CD4-positive, alpha-beta T cell (primary cell): ENCODE measurements around the gene ZG16. TPM values are rescaled to one million over a fixed set of nuclear protein-coding genes. Genes with fewer than 3 reads are reported as not detected.
"Not testable (repeated sequence)": the region's sequence is repeated elsewhere in the genome, so short reads cannot be mapped to it uniquely, and the experiment has no call there.

Experiments used
- ATAC-seq: fragments of 200-7000 bp; cut with Tn5 transposase; one replicate; pipeline ENCODE4 v1.10.0; 2022; ENCODE audit warnings: mild to moderate bottlenecking; ENCODE audit not compliant: poor library complexity
- CTCF ChIA-PET: fragments of 350-600 bp; sonication (Branson Sonifier 250); formaldehyde crosslinking; loops from one replicate; lab custom pipeline; 2021; ENCODE audit warnings: antibody characterized with exemption, inconsistent platforms; lab: Charles Lee
- POLR2A ChIA-PET: fragments of 350-600 bp; sonication (Branson Sonifier 250); formaldehyde crosslinking; loops from one replicate; lab custom pipeline; 2021; ENCODE audit warnings: antibody characterized with exemption, inconsistent platforms; lab: Charles Lee
- DNase-seq, 14 experiments: peaks; one replicate each; pipeline ENCODE4 v3.0.0-alpha.2; 2013 to 2020; ENCODE audit warnings: mixed read lengths in 2 of 14
- H3K27ac ChIP-seq, 2 donors: one replicate each; pipeline versions ENCODE4 v1.5.1 to v1.7.0; 2013; ENCODE audit warnings: low read length in 2 of 2, low read depth in 1 of 2, mild to moderate bottlenecking in 1 of 2
- H3K27me3 ChIP-seq, 2 experiments: 1 replicate in 1 of 2; 2 replicates in 1 of 2; pipeline versions ENCODE4 v1.6.1 to v1.7.0; 2013; ENCODE audit warnings: low read length in 2 of 2, control low read depth in 1 of 2, mild to moderate bottlenecking in 1 of 2, moderate library complexity in 1 of 2; ENCODE audit not compliant: insufficient read depth in 2 of 2, control insufficient read depth in 1 of 2
- H3K36me3 ChIP-seq: one replicate; pipeline ENCODE4 v1.6.1; 2013; ENCODE audit warnings: low read length, control low read depth; ENCODE audit not compliant: insufficient read depth
- H3K4me1 ChIP-seq: one replicate; pipeline ENCODE4 v1.6.1; 2013; ENCODE audit warnings: low read length, control low read depth; ENCODE audit not compliant: insufficient read depth
- H3K4me3 ChIP-seq: one replicate; pipeline ENCODE4 v1.5.1; 2013; ENCODE audit warnings: mild to moderate bottlenecking, low read length, moderate library complexity
- H3K9me3 ChIP-seq, 2 experiments: 1 replicate in 1 of 2; 2 replicates in 1 of 2; pipeline versions ENCODE4 v1.6.1 to v1.7.0; 2013; ENCODE audit warnings: low read length in 2 of 2, mild to moderate bottlenecking in 2 of 2, control low read depth in 1 of 2, moderate library complexity in 1 of 2; ENCODE audit not compliant: control insufficient read depth in 1 of 2, insufficient read depth in 1 of 2
- H3K27ac Mint-ChIP-seq: one replicate; pipeline ENCODE4 v1.8.0; 2020; ENCODE audit warnings: mixed read lengths
- H3K27me3 Mint-ChIP-seq: one replicate; pipeline ENCODE4 v1.8.0; 2021; ENCODE audit warnings: mixed read lengths
- H3K36me3 Mint-ChIP-seq: one replicate; pipeline ENCODE4 v1.8.0; 2021; ENCODE audit warnings: low read depth, mixed read lengths
- H3K4me1 Mint-ChIP-seq: one replicate; pipeline ENCODE4 v1.8.0; 2021; ENCODE audit warnings: low read depth, mixed read lengths
- H3K4me3 Mint-ChIP-seq: one replicate; pipeline ENCODE4 v1.8.0; 2020; ENCODE audit warnings: mild to moderate bottlenecking, mixed read lengths
- H3K9me3 Mint-ChIP-seq: one replicate; pipeline ENCODE4 v1.8.0; 2020; ENCODE audit warnings: mixed read lengths
- CTCF ChIP-seq: fragments of 200-600 bp; IDR thresholded peaks from one replicate; pipeline ENCODE4 v1.8.0; 2022; ENCODE audit warnings: antibody characterized with exemption, mild to moderate bottlenecking
- intact Hi-C, 2 experiments: fragments of 100-400 bp; cut with DNase I in 1 of 2; cut with micrococcal nuclease in 1 of 2; formaldehyde crosslinking; loops; one replicate each; pipeline versions ENCODE4 v1.15.1 to v1.9.0; 2023 to 2025; cut with DNase I, micrococcal nuclease
- total RNA-seq, 174 experiments: library from RNA in 2 of 174; stranded (reverse) in 2 of 174; gene quantifications; one replicate each; pipeline ENCODE4 v1.2.3 and lab custom pipeline; 2021 to 2026

Gene ZG16
- total RNA-seq, 2 experiments from 2014 or later = not detected

- Histone ChIP-seq H3K9me3 (no peaks in the 10 kb centered on the region), H3K27ac (peak overlapping the region in 1 of 2 donors; percentile 13), H3K4me3 (no peak overlapping the region), H3K36me3 (no peaks in the 10 kb centered on the region), H3K27me3 (no peaks in the 10 kb centered on the region), H3K4me1 (peaks cover 49% of the 10 kb centered on the region)
- no peak for TF ChIP-seq CTCF
- Mint-ChIP-seq H3K4me1 (peaks cover 47% of the 10 kb centered on the region), H3K4me3 (peak overlapping the region; percentile 26), H3K27me3 (no peaks in the 10 kb centered on the region), H3K9me3 (no peaks in the 10 kb centered on the region), H3K27ac (peak overlapping the region; percentile 80), H3K36me3 (no peaks in the 10 kb centered on the region)
- ChIA-PET POLR2A (interaction anchor here (0.7 to 4.2 kb wide), 10 partner anchors 9 to 681 kb away, joined by 3 to 21 read pairs (median 6); partner anchors contain the start of genes C16orf54, KIF22 and PAGR1), CTCF (interaction anchor here (0.7 to 3.2 kb wide), 10 partner anchors 9 to 92 kb away, joined by 3 to 19 read pairs (median 3); partner anchors contain the start of gene KIF22)
- ATAC-seq (peak; percentile 94), DNase-seq (peak in 4 of 14 experiments; percentile 9 to 69 (median 64))
- intact Hi-C loops = loop anchor here (1.0 to 5.0 kb wide), 2 partner anchors 10 to 39 kb away; no protein-coding TSS in a partner anchor
These were observed 21.4 kb upstream of the ZG16 start for GRCh38 chr16:29756654-29757053.

- intact Hi-C loops = loop anchor here in 1 of 2 experiments (5.0 kb wide), 1 partner anchor 40 kb away; no protein-coding TSS in a partner anchor
- not testable (repeated sequence) for H3K27ac ChIP-seq
These were observed 21.0 kb upstream of the ZG16 start for GRCh38 chr16:29757086-29757485.

GRCh38 chr16:29757950-29758466, 20.0 kb upstream of the ZG16 start:
- Mint-ChIP-seq H3K9me3 (no peaks in the 10 kb centered on the region), H3K27me3 (no peaks in the 10 kb centered on the region), H3K4me3 (no peak overlapping the region), H3K27ac (peak overlapping the region; percentile 80), H3K36me3 (no peaks in the 10 kb centered on the region), H3K4me1 (peaks cover 47% of the 10 kb centered on the region)
- intact Hi-C loops = loop anchor here in 1 of 2 experiments (5.0 kb wide), 1 partner anchor 41 kb away; no protein-coding TSS in a partner anchor
- ATAC-seq (no peak), DNase-seq (no peak)
- ChIA-PET POLR2A (interaction anchor here (1.0 to 4.2 kb wide), 3 partner anchors 13 to 56 kb away, joined by 3 to 21 read pairs (median 3); no protein-coding TSS in a partner anchor), CTCF (interaction anchor here (0.6 to 3.2 kb wide), 2 partner anchors 20 to 32 kb away, joined by 3 to 19 read pairs; partner anchors contain the start of gene KIF22)
- H3K9me3 ChIP-seq = no peaks in the 10 kb centered on the region
- no peak overlapping the region for H3K27ac ChIP-seq
- no peak for TF ChIP-seq CTCF
- H3K36me3 ChIP-seq = no peaks in the 10 kb centered on the region
- no peak overlapping the region for H3K4me3 ChIP-seq
- H3K27me3 ChIP-seq = no peaks in the 10 kb centered on the region
- peaks cover 49% of the 10 kb centered on the region for H3K4me1 ChIP-seq

More at GRCh38 chr16:29757086-29757485, 21.0 kb upstream of the ZG16 start:
- H3K36me3 ChIP-seq, DNase-seq, H3K27me3 ChIP-seq, H3K4me3 ChIP-seq, H3K36me3 Mint-ChIP-seq, H3K9me3 ChIP-seq, ATAC-seq, H3K27me3 Mint-ChIP-seq, H3K9me3 Mint-ChIP-seq: not testable (repeated sequence)
- H3K4me1 ChIP-seq = peaks cover 49% of the 10 kb centered on the region
- Mint-ChIP-seq H3K4me1 (peaks cover 47% of the 10 kb centered on the region), H3K4me3 (peak overlapping the region; percentile 26), H3K27ac (peak overlapping the region; percentile 80)
- ChIA-PET CTCF (interaction anchor here (0.9 to 3.2 kb wide), 9 partner anchors 10 to 91 kb away, joined by 3 to 19 read pairs (median 3); partner anchors contain the start of gene KIF22), POLR2A (interaction anchor here (0.7 to 4.2 kb wide), 9 partner anchors 11 to 682 kb away, joined by 3 to 21 read pairs (median 7); partner anchors contain the start of genes C16orf54, KIF22 and PAGR1)
